A204.1 (cell line): ENCODE measurements around the gene SLC32A1.
A peak's percentile ranks its signal among the peaks of the same experiment; 100 is the strongest.

Source experiments
- FAIRE-seq: peaks from 2 replicates; lab custom pipeline; 2012; peaks lifted over from hg19 to GRCh38; lab: Jason Lieb, UNC

SLC32A1 gene

GRCh38 chr20:38725148-38725901 lies 1.0 kb downstream of the SLC32A1 start:
- FAIRE-seq = no peak

GRCh38 chr20:38725931-38726803 lies 1.9 kb downstream of the SLC32A1 start:
- FAIRE-seq = no peak

- FAIRE-seq = no peak
Measured at GRCh38 chr20:38726804-38727606, 2.7 kb downstream of the SLC32A1 start.

- no peak for FAIRE-seq
Measured at GRCh38 chr20:38727607-38728190, 3.4 kb downstream of the SLC32A1 start.

GRCh38 chr20:38728191-38728781 lies 4.0 kb downstream of the SLC32A1 start:
- FAIRE-seq = no peak

GRCh38 chr20:38728911-38729642 lies 4.8 kb downstream of the SLC32A1 start:
- no peak for FAIRE-seq

- no peak for FAIRE-seq
Measured at GRCh38 chr20:38729767-38730166, 5.5 kb downstream of the SLC32A1 start.

GRCh38 chr20:38730167-38730988 lies 6.1 kb downstream of the SLC32A1 start:
- FAIRE-seq = no peak

GRCh38 chr20:38730989-38731737 lies 6.9 kb downstream of the SLC32A1 start:
- FAIRE-seq = no peak

- no peak for FAIRE-seq
Measured at GRCh38 chr20:38731738-38732113, 7.4 kb downstream of the SLC32A1 start.

- FAIRE-seq = no peak
Measured at GRCh38 chr20:38732981-38733380, 8.7 kb downstream of the SLC32A1 start.

GRCh38 chr20:38735172-38735571 lies 10.9 kb downstream of the SLC32A1 start:
- FAIRE-seq = no peak

- no peak for FAIRE-seq
Measured at GRCh38 chr20:38737887-38738286, 13.6 kb downstream of the SLC32A1 start.

GRCh38 chr20:38745757-38746156 lies 21.5 kb downstream of the SLC32A1 start:
- FAIRE-seq = no peak

- no peak for FAIRE-seq
Measured at GRCh38 chr20:38747495-38748096, 23.3 kb downstream of the SLC32A1 start.

- no peak for FAIRE-seq
Measured at GRCh38 chr20:38748097-38748860, 24.0 kb downstream of the SLC32A1 start, which contains the start of gene ACTR5. TSS of gene ACTR5 (plus strand) at chr20:38748460. CDS start at chr20:38748479, 19 bp downstream.

- FAIRE-seq = no peak
Measured at GRCh38 chr20:38748861-38749149, 24.5 kb downstream of the SLC32A1 start.

- peak; percentile 90 for FAIRE-seq
Measured at GRCh38 chr20:38751360-38751976, 27.2 kb downstream of the SLC32A1 start.
